ELF-1 (cell line): Measurements from ENCODE around the gene NUP93.
A peak's percentile ranks its signal among the peaks of the same experiment; 100 is the strongest.

ENCODE experiments used
- DNase-seq: peaks from one replicate; pipeline ENCODE4 v3.0.0-alpha.2; 2016; ENCODE audit warnings: low read depth, low spot score

Gene NUP93

DNA sequence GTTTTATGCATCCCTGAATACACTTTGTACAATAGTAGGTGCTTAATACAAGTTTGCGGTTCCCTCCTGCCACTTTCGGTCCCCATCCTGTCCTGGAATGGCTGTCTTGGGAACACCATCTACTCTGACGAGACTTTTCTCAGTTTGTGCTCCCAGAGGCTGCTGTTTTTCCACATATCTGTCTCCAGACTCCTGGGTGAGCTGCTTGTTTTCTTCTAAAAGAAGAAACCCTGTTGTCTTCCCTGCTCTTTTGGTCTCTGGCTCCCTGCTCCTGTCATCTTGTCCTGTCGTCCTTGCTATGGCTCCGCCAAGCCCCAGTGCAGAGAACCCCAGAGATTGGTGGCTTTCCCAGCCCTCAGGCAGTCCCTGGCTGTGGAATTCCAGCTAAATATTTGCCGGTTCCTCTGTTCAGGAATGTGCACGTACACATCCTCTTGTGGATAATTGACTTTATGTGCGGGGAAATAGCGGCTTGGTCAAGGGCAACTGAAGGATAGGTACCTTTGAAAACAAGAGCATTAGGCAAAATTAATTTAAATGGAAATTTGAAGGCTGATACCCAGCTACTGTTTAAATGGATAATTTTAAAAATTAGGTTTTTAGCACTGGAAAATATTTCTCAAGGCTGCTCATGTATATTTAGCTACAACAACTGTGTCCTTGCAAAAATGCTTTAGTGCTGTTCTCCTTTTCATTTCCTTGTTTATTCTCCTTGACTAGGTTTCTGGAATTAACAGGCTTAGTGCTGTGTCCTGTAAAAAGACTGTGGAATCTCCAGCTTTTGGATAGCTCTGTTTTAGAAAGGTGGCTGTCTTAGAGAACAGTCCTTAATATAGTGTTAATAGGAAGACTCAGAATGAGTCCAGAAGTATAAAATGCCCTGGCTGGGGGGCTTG is 84.9 kb downstream of the NUP93 start:
- DNase-seq = peak; percentile 86

DNA sequence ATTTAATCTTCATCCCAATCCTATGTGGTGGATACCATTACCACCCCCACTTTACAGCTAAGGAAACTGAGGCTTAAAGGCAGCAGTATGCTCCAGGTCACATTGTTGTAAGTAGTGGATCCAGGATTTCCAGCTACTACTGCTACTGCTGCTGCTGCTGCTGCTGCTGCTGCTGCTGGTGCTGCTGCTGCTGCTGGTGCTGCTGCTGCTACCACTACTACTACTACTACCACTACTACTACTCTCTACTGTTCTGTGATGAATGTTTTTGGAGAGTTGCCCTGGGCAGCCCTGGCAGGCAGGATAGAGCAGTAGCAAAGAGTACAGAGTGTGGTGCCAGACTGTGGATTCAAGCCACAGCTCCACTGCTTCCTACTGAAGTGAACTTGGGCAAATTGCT is 85.8 kb downstream of the NUP93 start:
- no peak for DNase-seq

DNA sequence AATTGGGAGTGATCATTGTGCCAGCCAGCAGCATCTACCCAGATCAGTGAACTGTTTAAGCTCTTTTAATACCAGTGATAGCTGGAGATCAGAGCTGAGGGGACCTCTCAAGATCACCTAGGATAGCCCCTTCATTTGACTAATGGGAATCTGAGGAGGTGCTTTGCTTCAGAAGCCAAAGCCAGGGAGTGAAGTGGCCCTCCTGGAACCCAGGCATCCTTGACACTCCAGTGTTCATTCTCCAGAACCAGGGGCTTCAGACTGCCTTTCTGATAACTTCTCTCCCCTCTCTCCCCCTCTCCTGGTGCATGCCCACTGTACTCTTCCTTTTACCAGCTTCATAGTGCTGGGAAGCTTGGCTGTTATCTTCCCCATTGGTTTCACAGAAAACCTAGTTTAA is 87.1 kb downstream of the NUP93 start:
- DNase-seq = no peak

DNA sequence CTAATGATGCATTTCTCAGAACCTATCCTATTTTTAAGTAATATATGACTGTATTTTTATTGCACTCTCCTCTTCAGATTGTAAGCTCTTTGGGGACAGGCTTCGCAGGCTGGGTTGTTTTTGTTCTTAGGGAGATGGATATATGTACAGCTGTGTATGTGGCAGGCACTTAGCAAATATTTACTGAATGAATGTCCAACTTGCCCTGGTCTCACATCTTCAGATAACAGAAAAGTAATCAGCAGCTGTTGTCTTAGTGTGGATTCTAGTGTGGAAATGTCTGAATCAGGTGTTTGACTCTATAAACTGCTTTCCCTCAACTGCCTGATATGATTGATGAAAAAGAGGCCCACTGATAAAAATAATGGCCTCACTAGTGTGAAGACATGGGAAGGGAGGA is 88.0 kb downstream of the NUP93 start:
- DNase-seq = no peak

DNA sequence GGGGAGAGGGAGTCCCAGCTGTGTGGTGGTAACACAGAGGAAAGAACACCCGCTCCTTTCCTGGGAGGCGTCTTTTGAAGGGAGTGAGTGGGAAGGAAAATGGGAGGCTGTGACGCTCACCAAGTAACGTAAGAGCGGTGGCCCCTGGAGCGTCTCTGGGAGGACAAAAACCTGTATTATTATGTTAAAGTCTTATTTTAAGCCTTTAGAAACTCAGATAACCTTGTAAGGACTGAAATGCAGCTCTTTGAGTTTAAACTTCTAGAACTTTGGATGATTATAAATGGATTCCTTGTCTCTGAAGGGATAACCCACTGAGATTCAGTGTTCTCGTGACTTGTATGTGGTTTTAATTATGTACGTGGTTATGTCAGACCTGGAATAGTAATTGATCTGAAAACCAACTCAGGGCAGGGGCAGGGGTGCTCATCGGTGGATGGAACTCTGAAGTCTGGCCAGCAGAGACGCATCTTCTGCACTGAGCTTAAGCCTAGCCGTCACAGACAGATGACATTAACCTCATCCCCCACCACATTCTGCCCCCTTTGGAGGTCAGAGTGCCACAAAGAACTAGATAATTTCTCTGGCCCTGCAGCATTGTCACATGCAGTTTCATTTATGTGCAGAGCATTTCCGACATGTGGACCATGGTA is 93.3 kb downstream of the NUP93 start:
- no peak for DNase-seq

DNA sequence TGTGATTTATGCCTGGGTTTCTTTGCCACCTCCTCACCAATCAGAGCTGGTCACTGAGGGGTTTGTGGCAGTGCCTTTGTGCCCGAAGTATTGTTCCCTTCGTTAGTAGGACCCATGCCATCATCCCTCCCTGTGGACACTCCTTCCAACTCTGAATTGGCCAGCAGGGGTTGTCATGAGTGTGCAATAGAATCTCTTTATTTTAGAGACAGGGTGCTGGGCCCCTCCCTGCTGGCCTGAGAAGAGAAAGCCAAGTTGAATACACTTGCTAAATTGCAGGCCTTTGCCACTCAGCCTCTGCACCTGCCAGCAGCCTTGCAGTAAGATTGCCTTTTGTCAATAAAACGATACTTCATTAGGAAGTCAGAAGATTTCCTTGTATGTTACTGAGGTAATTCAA is 94.4 kb downstream of the NUP93 start:
- DNase-seq = no peak

DNA sequence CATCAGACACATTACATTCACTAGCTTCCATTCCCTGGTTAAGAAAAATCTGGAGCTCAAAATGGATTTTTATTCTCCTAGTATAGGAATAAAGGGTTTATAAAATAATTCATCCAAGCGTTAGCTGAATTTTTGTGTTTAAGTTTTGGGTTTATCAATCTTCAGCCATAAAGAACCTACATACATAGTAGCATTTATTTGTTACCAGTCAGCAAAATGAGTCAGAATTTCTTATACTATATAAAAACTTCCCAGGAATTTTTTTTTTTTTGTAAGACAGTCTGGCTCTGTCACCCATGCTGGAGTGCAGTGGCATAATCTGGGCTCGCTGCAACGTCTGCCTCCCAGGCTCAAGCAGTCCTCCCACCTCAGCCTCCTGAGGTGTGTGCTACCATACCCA is 94.9 kb downstream of the NUP93 start:
- DNase-seq = no peak

DNA sequence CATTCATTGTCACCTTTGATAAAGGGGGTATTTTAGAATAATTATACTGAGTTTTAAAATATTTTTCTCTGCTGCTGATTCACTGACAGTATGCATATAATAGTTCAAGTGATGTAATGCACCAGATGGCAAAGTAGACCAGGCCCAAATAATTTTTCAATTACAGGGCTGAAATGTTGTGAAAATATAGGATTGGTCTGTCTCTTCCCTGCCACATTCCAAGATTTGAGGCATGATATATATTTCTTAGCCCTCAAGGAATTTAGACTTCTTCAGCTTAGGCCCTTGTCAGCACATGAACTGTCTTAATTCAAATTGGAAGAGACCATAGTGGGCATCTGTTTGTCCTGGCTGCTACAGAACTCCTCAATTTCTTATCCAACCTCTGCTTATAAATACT is 95.9 kb downstream of the NUP93 start:
- DNase-seq = no peak

DNA sequence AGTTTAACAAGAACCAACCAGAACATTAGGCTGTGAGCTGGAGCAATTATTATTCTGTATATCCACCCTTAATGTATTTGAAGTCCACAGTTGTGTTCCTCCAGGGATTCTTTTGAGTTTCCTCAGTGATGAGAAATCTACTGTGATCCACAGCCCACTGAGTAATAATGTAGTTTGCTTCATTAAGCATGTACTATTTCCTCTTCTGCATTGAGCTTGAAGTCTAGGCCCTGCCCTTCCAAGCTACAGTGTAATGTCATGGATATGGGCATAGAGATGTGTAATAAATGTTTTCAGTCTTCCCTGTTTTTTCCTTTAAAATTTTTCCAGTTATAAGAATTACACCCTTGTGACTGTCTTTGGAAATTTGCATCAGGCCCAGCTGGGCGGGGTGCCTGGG is 98.7 kb downstream of the NUP93 start:
- no peak for DNase-seq

DNA sequence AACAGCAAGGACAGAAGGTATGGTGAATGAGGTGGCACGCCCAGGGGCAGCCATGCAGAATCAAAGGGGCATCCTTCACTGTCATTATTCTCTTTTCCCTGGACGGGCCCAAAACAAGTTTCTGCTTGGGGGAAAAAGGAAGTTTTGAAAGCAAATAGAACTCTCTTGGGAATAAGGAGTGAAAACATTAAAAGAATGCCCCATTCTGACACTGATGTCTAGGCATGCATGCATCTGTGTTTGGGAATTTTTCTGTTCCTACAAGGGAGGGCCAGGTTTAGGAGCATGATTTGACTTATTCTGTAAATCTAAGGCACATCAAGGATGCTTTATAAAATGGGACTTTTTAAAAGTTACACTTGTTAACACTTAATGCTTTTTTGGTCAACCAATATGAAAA is 100.7 kb downstream of the NUP93 start:
- no peak for DNase-seq

DNA sequence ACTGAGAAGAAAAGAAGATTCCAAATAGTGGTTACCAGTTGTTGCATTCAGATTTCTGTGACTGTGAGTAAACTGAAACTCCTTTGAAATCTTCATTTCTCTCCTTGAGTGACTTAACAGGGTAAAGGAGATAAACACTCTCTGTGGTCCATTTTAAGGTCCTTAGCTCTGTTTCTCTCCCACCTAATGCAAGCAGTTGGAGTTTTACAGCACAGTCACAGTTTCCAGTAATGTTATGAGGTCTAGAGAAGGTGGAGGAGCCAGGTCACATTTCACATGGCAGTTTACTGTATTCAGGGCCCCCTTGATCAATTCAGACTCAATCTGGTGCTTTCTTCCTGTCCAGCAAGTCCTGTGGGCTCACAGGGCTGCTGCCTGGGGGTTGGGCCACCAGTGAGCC is 102.8 kb downstream of the NUP93 start:
- DNase-seq = no peak

DNA sequence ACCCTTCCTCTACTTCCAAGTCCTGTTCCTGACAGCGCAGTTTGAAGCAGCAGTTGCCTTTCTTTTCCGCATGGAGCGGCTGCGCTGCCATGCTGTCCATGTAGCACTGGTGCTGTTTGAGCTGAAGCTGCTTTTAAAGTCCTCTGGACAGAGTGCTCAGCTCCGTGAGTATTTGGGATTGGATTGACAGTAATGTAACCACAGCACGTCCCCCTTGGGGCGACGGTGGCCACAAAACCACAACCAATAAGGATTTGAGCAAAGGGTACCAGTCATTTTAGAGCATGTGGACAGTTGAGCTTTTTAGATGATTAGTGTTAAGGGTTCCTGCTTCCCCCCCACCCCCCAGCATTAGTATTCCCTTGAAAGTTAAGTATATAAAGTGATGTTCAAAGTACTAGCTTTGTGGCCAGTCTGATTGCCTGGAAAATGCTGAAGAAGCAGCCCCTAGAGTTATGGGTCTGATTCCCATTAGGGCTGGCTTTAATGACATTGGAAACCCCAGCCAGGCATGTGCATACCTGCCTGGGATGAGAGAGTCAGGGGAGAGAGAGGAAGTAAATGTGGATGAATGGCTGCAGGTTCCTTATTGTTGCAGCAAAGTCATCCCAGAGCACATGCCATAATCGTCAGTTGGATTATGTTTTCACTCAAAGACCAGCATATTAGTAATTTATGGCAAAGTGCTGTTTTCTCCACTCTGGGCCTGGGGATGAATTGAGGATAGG is 103.5 kb downstream of the NUP93 start:
- no peak for DNase-seq

DNA sequence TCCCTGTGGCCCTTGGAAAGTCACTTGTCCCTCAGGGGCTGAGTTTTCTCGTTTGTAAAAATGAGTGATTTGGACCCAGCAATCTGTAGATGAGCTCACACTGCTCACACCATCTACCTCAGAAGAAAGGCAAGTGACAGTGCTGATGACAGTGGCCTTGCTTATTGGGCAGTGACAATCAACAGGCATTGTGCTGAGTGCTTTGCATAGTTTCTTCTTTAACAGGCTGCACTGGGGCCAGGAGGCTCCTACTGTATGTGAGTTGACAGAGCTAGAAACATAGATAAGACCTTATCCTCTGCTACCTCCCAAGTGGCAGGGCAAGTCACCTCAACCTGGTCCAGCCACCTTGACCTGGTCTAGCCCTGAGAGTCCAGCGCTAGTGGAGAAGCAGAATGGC is 105.4 kb downstream of the NUP93 start:
- DNase-seq = no peak

DNA sequence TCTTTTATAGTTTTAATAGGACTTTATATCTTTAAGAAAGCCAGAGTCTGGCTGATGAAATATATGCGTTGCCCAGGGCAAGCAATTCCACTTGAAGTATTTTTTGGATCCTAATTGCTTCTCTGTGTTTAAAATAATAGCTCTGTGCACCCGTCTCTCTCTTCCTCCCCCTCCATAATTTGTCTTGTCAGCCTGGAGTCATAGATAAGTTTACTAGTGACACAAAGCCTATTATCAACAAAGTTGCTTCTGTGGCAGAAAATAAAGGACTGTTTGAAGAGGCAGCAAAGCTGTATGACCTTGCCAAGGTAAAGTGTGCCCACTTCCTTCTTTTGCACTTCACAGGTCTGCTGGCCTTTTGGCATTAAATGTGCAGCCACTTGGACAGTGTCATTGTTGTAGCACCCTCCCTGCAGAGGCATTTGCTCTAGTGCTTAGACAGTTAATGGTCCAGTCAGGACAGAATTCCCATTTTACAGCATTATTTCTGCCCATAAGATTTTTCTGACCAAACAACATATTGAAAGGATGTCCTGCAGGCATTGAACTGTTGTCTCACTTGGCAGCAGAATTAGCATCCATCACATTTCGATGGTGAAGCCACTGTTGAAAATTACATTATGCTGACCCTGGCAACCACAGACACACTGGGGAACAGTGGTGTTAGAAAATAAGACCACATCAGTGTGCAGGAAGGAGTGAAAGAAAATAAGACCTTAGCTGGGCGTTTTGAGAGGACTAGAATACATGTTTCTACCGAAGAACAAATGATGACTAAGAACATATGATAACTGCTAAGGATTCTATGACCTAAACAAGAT is 106.7 kb downstream of the NUP93 start:
- no peak for DNase-seq

DNA sequence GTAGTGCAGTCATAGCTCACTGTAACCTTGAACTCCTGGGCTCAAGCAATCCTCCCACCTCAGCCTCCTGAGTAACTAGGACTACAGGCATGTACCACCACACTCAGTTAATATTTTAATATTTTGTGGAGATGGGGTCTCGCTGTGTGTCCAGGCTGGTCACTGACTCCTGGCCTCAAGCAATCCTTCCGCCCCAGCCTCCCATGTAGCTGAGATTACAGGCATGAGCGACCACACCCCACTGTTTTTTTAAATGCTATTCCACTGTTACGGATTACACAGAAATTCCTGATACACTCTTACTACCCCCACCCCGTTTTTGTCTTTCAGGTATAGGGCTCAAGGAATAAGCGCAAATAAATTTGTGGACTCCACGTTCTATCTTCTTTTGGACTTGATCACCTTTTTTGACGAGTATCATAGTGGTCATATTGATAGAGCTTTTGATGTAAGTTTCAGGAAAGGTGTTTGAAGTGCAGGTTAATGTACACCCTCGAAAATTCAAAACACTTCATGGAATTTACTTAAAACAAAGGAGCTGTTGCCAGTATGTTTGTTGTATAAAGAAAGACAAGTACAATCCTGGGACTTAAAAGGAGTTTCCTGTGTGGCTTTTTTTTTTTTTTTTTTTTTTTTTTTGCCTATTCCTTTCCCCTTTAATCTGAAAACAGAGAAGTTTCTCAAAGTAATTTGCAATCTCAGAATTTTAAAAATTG is 108.9 kb downstream of the NUP93 start:
- no peak for DNase-seq

DNA sequence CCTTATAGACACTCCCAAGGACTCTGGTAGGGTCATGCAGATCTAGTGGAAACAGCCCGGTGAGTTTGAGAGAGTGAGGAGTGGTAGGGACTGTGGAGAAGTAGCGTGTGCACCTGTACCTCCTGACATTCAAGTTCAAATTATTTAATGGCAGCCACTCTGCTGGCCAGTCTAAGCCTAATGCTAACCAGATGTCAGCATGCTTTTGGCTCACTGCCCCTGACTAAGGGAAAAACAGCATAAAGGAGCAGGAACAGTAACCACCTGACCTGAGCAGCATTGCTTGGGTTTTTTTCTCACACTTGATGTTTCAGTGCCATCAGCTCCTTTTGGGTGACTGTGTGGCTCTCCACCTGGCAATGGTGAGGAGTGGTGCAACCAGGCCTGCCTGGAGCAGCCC is 111.3 kb downstream of the NUP93 start:
- no peak for DNase-seq

DNA sequence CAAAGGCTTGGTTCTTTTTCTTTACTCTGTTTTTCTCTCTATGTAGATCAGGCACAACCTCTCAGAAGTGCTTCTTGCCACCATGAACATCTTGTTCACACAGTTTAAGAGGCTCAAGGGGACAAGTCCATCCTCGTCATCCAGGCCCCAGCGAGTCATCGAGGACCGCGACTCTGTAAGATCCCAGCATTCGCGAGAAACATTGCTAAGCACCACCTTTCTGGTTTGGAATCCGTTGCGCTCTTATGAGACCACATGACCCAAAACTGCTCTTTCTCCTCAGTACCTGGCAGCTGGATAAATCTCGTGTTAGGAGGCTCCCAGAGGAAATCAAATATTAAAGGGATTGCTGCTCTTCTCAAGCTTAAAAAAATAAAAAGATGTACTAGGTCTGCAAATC is 111.7 kb downstream of the NUP93 start:
- DNase-seq = no peak

DNA sequence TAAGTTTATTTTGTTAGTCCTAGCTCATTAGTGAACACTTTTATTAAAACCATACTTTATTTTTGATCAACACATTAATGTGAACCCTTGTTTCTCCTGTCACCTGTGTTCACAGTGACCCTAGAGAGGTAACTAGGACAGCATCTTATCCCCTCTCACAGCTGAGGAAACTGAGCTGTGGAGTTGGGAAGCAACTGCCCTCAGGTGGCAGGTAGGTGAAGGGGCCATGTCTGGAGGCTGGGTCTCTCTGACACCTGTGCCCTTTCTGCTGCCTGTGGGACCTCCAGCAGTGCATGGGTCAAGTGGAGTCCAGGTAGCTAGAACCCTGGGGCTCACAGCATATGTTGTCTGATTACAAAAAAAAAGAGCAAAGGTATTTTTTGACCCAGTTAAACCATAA is 112.2 kb downstream of the NUP93 start:
- no peak for DNase-seq

DNA sequence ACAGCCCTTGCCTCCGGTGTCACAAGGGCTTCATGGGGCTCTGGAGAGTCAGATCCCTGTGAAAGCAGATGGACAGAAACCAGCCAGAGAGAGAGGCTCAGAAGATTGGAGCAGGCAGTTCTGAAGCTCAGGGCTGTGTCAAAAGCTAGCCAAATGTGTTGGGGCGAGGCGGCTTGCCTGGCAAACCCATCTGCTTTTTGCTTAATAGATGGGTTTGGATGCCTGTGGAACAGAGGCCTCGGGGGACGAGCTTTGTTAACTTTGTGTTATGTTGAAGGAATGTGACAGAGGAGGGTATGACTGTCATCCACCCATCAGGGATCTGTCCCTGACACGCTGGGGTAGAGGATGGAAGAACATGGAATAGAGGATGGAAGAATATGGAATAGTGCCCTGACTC is 114.1 kb downstream of the NUP93 start:
- DNase-seq = no peak

DNA sequence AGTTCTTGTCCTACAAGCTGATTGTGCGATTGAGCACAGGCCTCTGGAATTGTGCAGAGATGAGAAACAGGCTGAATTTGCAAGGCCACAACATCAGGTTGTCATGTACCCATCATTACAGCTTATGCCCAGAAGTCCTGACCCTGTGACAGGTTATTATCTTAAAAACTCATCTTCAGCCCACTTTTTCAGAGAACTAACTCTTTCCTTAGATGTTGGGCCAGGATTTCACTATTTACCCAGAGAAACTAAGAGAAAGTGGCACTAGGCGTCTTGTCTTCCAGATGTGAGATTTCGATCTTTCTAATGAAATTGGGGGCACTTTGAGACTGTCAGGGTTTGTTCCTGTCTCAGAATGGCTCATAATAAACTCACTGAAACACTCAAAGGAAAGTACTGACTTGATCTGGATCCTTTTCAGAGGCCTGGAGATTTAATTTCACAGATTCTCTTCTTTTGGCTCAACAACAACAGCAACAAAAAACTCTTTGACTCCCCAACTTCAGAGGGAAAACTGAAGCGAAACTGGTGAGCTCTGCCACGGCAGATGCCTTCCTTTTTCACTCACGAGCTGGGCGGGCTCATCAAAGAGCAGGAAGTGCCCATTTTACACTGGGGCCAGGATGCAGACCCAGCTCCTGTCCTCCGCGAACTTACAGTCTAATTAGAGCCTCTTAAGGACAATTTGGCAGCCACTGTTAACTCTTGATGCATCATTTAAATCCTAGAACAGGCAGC is 117.4 kb downstream of the NUP93 start:
- no peak for DNase-seq
